HG02870 (cell line): ENCODE data around the gene DNAH2.

Experiments used
- ATAC-seq: cut with Tn5 transposase; IDR thresholded peaks from one replicate; pipeline ENCODE4 v1.9.1; 2021; ENCODE audit warnings: mild to moderate bottlenecking, moderate library complexity; ENCODE audit not compliant: unreplicated experiment

Gene DNAH2

GRCh38 chr17:7701681-7702080 lies 15.9 kb upstream of the DNAH2 start:
- ATAC-seq = no peak

GRCh38 chr17:7702776-7703175 lies 14.8 kb upstream of the DNAH2 start:
- ATAC-seq = no peak

- no peak for ATAC-seq
Observed at GRCh38 chr17:7703584-7704479, 13.7 kb upstream of the DNAH2 start.

GRCh38 chr17:7704601-7705268 lies 12.8 kb upstream of the DNAH2 start, which contains the start of gene EFNB3:
Gene EFNB3 (plus strand): TSS chr17:7705202. CDS start chr17:7705599, 397 bp downstream.
- no peak for ATAC-seq

- no peak for ATAC-seq
Observed at GRCh38 chr17:7705269-7706255, 12.0 kb upstream of the DNAH2 start.

- ATAC-seq = no peak
Observed at GRCh38 chr17:7706631-7707354, 10.8 kb upstream of the DNAH2 start.

GRCh38 chr17:7707446-7707845 lies 10.1 kb upstream of the DNAH2 start:
- ATAC-seq = no peak

- ATAC-seq = no peak
Observed at GRCh38 chr17:7707858-7708750, 9.4 kb upstream of the DNAH2 start.

GRCh38 chr17:7709031-7709430 lies 8.5 kb upstream of the DNAH2 start:
- ATAC-seq = no peak

- ATAC-seq = no peak
Observed at GRCh38 chr17:7710301-7710700, 7.2 kb upstream of the DNAH2 start.

GRCh38 chr17:7711051-7711755 lies 6.3 kb upstream of the DNAH2 start:
- no peak for ATAC-seq

GRCh38 chr17:7712111-7712771 lies 5.3 kb upstream of the DNAH2 start:
- no peak for ATAC-seq

GRCh38 chr17:7713782-7714181 lies 3.8 kb upstream of the DNAH2 start:
- ATAC-seq = no peak

GRCh38 chr17:7714721-7715594 lies 2.6 kb upstream of the DNAH2 start:
- no peak for ATAC-seq

GRCh38 chr17:7715936-7716886 lies 1.3 kb upstream of the DNAH2 start:
- no peak for ATAC-seq

- no peak for ATAC-seq
Observed at GRCh38 chr17:7717756-7718350, 309 bp downstream of the DNAH2 start.
